GM06990 (cell line): Measurements from ENCODE around the gene TRABD.

ENCODE experiments used
- DNase-seq: peaks from one replicate; pipeline ENCODE4 v3.0.0-alpha.2; 2011; ENCODE audit not compliant: insufficient read length; ENCODE audit errors: extremely low read depth
- H3K27me3 ChIP-seq: replicated peaks from 2 replicates; pipeline ENCODE4 v1.6.0; 2011; ENCODE audit warnings: low read length; ENCODE audit not compliant: control insufficient read depth, insufficient read depth
- H3K36me3 ChIP-seq: 2 replicates; pipeline ENCODE4 v1.5.1; 2011; ENCODE audit warnings: low read length; ENCODE audit not compliant: control insufficient read depth, insufficient read depth
- H3K4me3 ChIP-seq: replicated peaks from 2 replicates; pipeline ENCODE4 v1.5.1; 2011; ENCODE audit warnings: low read depth, mild to moderate bottlenecking, control low read depth, low read length
- CTCF ChIP-seq: IDR thresholded peaks from 2 replicates; pipeline ENCODE4 v1.5.1; 2011; ENCODE audit warnings: low read length, control low read depth, mild to moderate bottlenecking, inconsistent platforms; ENCODE audit not compliant: insufficient read depth, poor library complexity, severe bottlenecking

Gene TRABD

GRCh38 chr22:50140615-50141014, 45.1 kb upstream of the TRABD start:
- DNase-seq = no peak
- no peak overlapping the region for H3K4me3 ChIP-seq
- no peaks in the 10 kb centered on the region for H3K27me3 ChIP-seq
- no peak for TF ChIP-seq CTCF
- H3K36me3 ChIP-seq = no peaks in the 10 kb centered on the region

GRCh38 chr22:50141462-50141861, 44.3 kb upstream of the TRABD start:
- no peaks in the 10 kb centered on the region for H3K36me3 ChIP-seq
- no peak for DNase-seq
- no peaks in the 10 kb centered on the region for H3K27me3 ChIP-seq
- TF ChIP-seq CTCF = no peak
- no peak overlapping the region for H3K4me3 ChIP-seq

- Histone ChIP-seq H3K4me3 (no peak overlapping the region), H3K27me3 (no peaks in the 10 kb centered on the region), H3K36me3 (no peaks in the 10 kb centered on the region)
- peak; percentile 7 for TF ChIP-seq CTCF
- DNase-seq = no peak
These were observed 43.8 kb upstream of the TRABD start for GRCh38 chr22:50141891-50142363.

- no peak for TF ChIP-seq CTCF
- no peaks in the 10 kb centered on the region for H3K27me3 ChIP-seq
- H3K4me3 ChIP-seq = no peak overlapping the region
- no peaks in the 10 kb centered on the region for H3K36me3 ChIP-seq
- DNase-seq = no peak
These were observed 42.6 kb upstream of the TRABD start for GRCh38 chr22:50143096-50143495.

- DNase-seq = no peak
- no peaks in the 10 kb centered on the region for H3K36me3 ChIP-seq
- H3K27me3 ChIP-seq = no peaks in the 10 kb centered on the region
- TF ChIP-seq CTCF = peak; percentile 6
- no peak overlapping the region for H3K4me3 ChIP-seq
These were observed 41.6 kb upstream of the TRABD start for GRCh38 chr22:50144005-50144614.
